Heart left ventricle (tissue), 13 donors: ENCODE data around the gene MAG.

Source experiments
- CTCF ChIP-seq, 12 donors: fragments of 200-600 bp; sonication (generic) in 4 of 12; IDR thresholded peaks; one replicate each; pipeline versions ENCODE4 v1.5.0 to v1.8.0; 2018 to 2022; ENCODE audit warnings: antibody characterized with exemption in 12 of 12, mild to moderate bottlenecking in 5 of 12
- POLR2A ChIP-seq, 2 donors: fragments of 450-650 bp; IDR thresholded peaks; one replicate each; pipeline ENCODE4 v1.6.1; 2017; ENCODE audit warnings: antibody characterized with exemption in 2 of 2, mild to moderate bottlenecking in 2 of 2, moderate library complexity in 2 of 2
- donor health status: ischemic (EF 13 %, LVEDD 7.1; RV severe dilation, severe dysfunction).
- donor health status: DM: no; HTN: yes; CAD: no.
- donor health status: DM: no; HTN: no; CAD: no.
- donor health status: ischemic (EF 25% LVEDD 6.9; RV normal size, moderate dysfunction).
- donor health status: ischemic (EF 25% LVEDD 5.7; RV mildly dilated, moderate dysfunction).
- donor health status: ischemic (EF 35%, LVEDD 5.7; RV mildly dilated, moderate dysfunction).
- donor health status: nonischemic (EF 11% LVEDD 7.7; RV severe dilation, severe dysfunction).
- donor health status: DM: yes; HTN: yes; CAD: no.
- donor health status: PGD.
- donor health status: ischemic (EF 29% LVEDD 5.4; RV normal size, mild dysfunction).
- donor health status: nonischemic (EF 23%, LVEDD 6.1; RV moderate dilation, normal function).

DNA sequence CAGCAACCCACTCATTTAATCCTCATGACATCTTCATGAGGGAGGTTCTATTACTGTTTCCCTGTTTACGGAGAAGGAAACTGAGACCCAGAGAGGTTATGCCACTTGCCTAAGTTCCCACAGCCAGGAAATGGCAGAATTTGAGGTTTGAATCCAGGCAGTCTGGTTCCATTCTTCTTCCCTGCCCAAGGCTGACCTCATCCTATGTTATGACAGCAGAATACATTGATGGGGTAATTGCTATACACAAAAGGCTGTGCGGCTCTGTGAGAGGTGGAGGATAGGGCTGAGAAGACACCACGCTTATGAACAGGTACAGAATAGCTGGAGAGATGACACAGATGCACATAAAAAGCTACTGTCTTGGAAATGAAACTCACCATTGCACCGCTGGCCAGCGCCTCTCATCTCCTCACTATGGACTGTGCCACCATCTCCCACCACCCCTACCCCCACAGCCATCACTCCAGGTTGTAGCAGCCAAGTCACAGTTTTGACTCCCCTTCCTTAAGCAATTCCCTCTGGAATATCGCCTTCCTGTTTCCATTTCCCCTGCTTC, 11.5 kb downstream of the MAG start:
- TF ChIP-seq CTCF (IDR thresholded peaks at IDR 0.05) = no peak
- no peak for TF ChIP-seq POLR2A (IDR thresholded peaks at IDR 0.05)
